Chondrocyte (in vitro differentiated cells): ENCODE measurements around the gene DDX20. TPM values are rescaled to one million over a fixed set of nuclear protein-coding genes. Genes with fewer than 3 reads are reported as not detected.

Experiments used
- DNase-seq: peaks from one replicate; pipeline ENCODE4 v3.0.0; 2021; ENCODE audit warnings: mixed read lengths, low spot score
- H3K27ac Mint-ChIP-seq: one replicate; pipeline ENCODE4 v1.8.0; 2021; ENCODE audit warnings: mild to moderate bottlenecking, moderate library complexity, mixed read lengths; ENCODE audit not compliant: unreplicated experiment
- H3K27me3 Mint-ChIP-seq: 2 replicates; pipeline ENCODE4 v1.8.0; 2021; ENCODE audit warnings: low read depth, mixed read lengths
- H3K36me3 Mint-ChIP-seq: 2 replicates; pipeline ENCODE4 v1.8.0; 2021; ENCODE audit warnings: low read depth, mixed read lengths
- H3K4me1 Mint-ChIP-seq: 2 replicates; pipeline ENCODE4 v1.8.0; 2021; ENCODE audit warnings: low read depth, mild to moderate bottlenecking, mixed read lengths
- H3K4me3 Mint-ChIP-seq: one replicate; pipeline ENCODE4 v1.8.0; 2021; ENCODE audit warnings: mild to moderate bottlenecking, moderate library complexity, mixed read lengths; ENCODE audit not compliant: unreplicated experiment
- H3K9me3 Mint-ChIP-seq: 2 replicates; pipeline ENCODE4 v1.8.0; 2021; ENCODE audit warnings: low read depth, mixed read lengths
- CTCF ChIP-seq: fragments of 200-600 bp; sonication (generic); IDR thresholded peaks from 2 replicates; pipeline ENCODE4 v1.5.0; 2021; ENCODE audit warnings: antibody characterized with exemption, mild to moderate bottlenecking, moderate library complexity
- total RNA-seq: library from RNA; stranded (reverse); gene quantifications from 3 replicates; pipeline ENCODE4 v1.2.1, GENCODE V29; 2021

The DDX20 gene
- total RNA-seq, 1 donor from 2014 or later, result 10.7 TPM

- peaks cover 7% of the 10 kb centered on the region for H3K9me3 Mint-ChIP-seq
- no peak overlapping the region for H3K27ac Mint-ChIP-seq
- peaks cover 10% of the 10 kb centered on the region for H3K27me3 Mint-ChIP-seq
- H3K4me1 Mint-ChIP-seq, result no peaks in the 10 kb centered on the region
- H3K4me3 Mint-ChIP-seq, result no peak overlapping the region
- DNase-seq, result no peak
- H3K36me3 Mint-ChIP-seq, result no peaks in the 10 kb centered on the region
- no peak for TF ChIP-seq CTCF
These were observed 48.2 kb downstream of the DDX20 start for GRCh38 chr1:111803951-111804350.

- no peak for DNase-seq
- Mint-ChIP-seq H3K36me3 (no peaks in the 10 kb centered on the region), H3K9me3 (peaks cover 5% of the 10 kb centered on the region), H3K4me1 (no peaks in the 10 kb centered on the region), H3K4me3 (no peak overlapping the region), H3K27me3 (peaks cover 8% of the 10 kb centered on the region), H3K27ac (no peak overlapping the region)
- TF ChIP-seq CTCF, result no peak
These were observed 49.1 kb downstream of the DDX20 start for GRCh38 chr1:111804776-111805175.

GRCh38 chr1:111805251-111805650 lies 49.5 kb downstream of the DDX20 start:
- no peak for TF ChIP-seq CTCF
- H3K4me1 Mint-ChIP-seq, result no peaks in the 10 kb centered on the region
- no peaks in the 10 kb centered on the region for H3K36me3 Mint-ChIP-seq
- no peak overlapping the region for H3K4me3 Mint-ChIP-seq
- peaks cover 5% of the 10 kb centered on the region for H3K9me3 Mint-ChIP-seq
- H3K27me3 Mint-ChIP-seq, result peaks cover 8% of the 10 kb centered on the region
- DNase-seq, result no peak
- H3K27ac Mint-ChIP-seq, result no peak overlapping the region

GRCh38 chr1:111811891-111812290 lies 56.2 kb downstream of the DDX20 start:
- DNase-seq, result no peak
- TF ChIP-seq CTCF, result no peak
- H3K36me3 Mint-ChIP-seq, result peaks cover 1% of the 10 kb centered on the region
- H3K4me3 Mint-ChIP-seq, result no peak overlapping the region
- peaks cover 5% of the 10 kb centered on the region for H3K27me3 Mint-ChIP-seq
- no peak overlapping the region for H3K27ac Mint-ChIP-seq
- H3K4me1 Mint-ChIP-seq, result no peaks in the 10 kb centered on the region
- H3K9me3 Mint-ChIP-seq, result peaks cover 5% of the 10 kb centered on the region

- H3K36me3 Mint-ChIP-seq, result peaks cover 1% of the 10 kb centered on the region
- no peaks in the 10 kb centered on the region for H3K4me1 Mint-ChIP-seq
- no peak for DNase-seq
- no peak overlapping the region for H3K27ac Mint-ChIP-seq
- peaks cover 5% of the 10 kb centered on the region for H3K9me3 Mint-ChIP-seq
- H3K4me3 Mint-ChIP-seq, result no peak overlapping the region
- H3K27me3 Mint-ChIP-seq, result peaks cover 5% of the 10 kb centered on the region
- TF ChIP-seq CTCF, result no peak
These were observed 56.6 kb downstream of the DDX20 start for GRCh38 chr1:111812306-111812705.
